Activated CD4-positive, alpha-beta T cell treated with anti-CD3 and anti-CD28 coated beads for 36 hours (primary cell): ENCODE results near the gene KBTBD12. TPM values are rescaled to one million over a fixed set of nuclear protein-coding genes. Genes with fewer than 3 reads are reported as not detected.

Experiments
- ATAC-seq: fragments of 200-7000 bp; cut with Tn5 transposase; one replicate; pipeline ENCODE4 v1.10.0; 2021; ENCODE audit warnings: mild to moderate bottlenecking, moderate library complexity
- CTCF ChIA-PET: fragments of 350-600 bp; sonication (Branson Sonifier 250); formaldehyde crosslinking; loops from one replicate; lab custom pipeline; 2021; ENCODE audit warnings: antibody characterized with exemption; lab: Charles Lee
- POLR2A ChIA-PET: fragments of 350-600 bp; sonication (Branson Sonifier 250); formaldehyde crosslinking; loops from one replicate; lab custom pipeline; 2021; ENCODE audit warnings: antibody characterized with exemption, inconsistent platforms; lab: Charles Lee
- DNase-seq: peaks from one replicate; pipeline ENCODE4 v3.0.0-alpha.2; 2020
- H3K27ac Mint-ChIP-seq: one replicate; pipeline ENCODE4 v1.8.0; 2021; ENCODE audit warnings: mixed read lengths
- H3K27me3 Mint-ChIP-seq: one replicate; pipeline ENCODE4 v1.8.0; 2021; ENCODE audit warnings: mixed read lengths
- H3K36me3 Mint-ChIP-seq: one replicate; pipeline ENCODE4 v1.8.0; 2021; ENCODE audit warnings: low read depth, mixed read lengths
- H3K4me1 Mint-ChIP-seq: one replicate; pipeline ENCODE4 v1.8.0; 2021; ENCODE audit warnings: mixed read lengths
- H3K4me3 Mint-ChIP-seq: one replicate; pipeline ENCODE4 v1.8.0; 2021; ENCODE audit warnings: mild to moderate bottlenecking, moderate library complexity, mixed read lengths
- H3K9me3 Mint-ChIP-seq: one replicate; pipeline ENCODE4 v1.8.0; 2021; ENCODE audit warnings: low read depth, mixed read lengths
- intact Hi-C, 2 experiments: fragments of 100-400 bp; cut with DNase I in 1 of 2; cut with micrococcal nuclease in 1 of 2; formaldehyde crosslinking; loops; one replicate each; pipeline versions ENCODE4 v1.14.2 to v1.15.1; 2022 to 2024; cut with DNase I, micrococcal nuclease
- total RNA-seq, 2 experiments: library from RNA; stranded (reverse); gene quantifications; one replicate each; pipeline ENCODE4 v1.2.3, GENCODE V29; 2021

KBTBD12 gene
- total RNA-seq, 2 experiments from 2014 or later = not detected

DNA sequence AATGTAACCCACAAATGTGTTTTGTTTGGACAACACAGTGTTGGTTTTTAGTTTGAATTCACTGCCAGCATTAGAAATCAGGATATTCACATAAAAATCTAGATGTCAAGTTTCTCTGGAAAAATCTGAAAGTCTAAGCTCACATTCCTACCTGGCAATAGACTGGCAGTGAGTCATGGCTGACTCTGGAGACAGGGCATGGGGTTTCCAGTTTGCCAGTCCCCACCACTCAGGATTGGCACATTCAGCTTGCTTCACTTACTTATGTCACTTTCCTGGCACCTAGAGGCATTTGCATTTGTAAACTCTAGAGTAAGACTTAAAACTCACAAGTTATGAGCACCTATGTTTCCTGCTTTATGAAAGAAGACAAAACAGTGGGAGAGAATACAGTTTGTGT lies 118.1 kb downstream of the KBTBD12 start:
- POLR2A ChIA-PET = no interaction called here
- no peak overlapping the region for H3K27ac Mint-ChIP-seq
- ATAC-seq (no peak), DNase-seq (no peak)
- H3K27me3 Mint-ChIP-seq = peaks cover 4% of the 10 kb centered on the region
- no peaks in the 10 kb centered on the region for H3K36me3 Mint-ChIP-seq
- CTCF ChIA-PET = interaction anchor here (0.6 to 1.0 kb wide), 3 partner anchors 8 to 171 kb away, joined by 3 read pairs; no protein-coding TSS in a partner anchor
- H3K4me3 Mint-ChIP-seq = no peak overlapping the region
- intact Hi-C loops = no loop called here
- no peaks in the 10 kb centered on the region for H3K9me3 Mint-ChIP-seq
- H3K4me1 Mint-ChIP-seq = no peaks in the 10 kb centered on the region

GRCh38 chr3:128036119-128036518 lies 121.1 kb downstream of the KBTBD12 start:
- H3K4me1 Mint-ChIP-seq = no peaks in the 10 kb centered on the region
- DNase-seq = no peak
- H3K36me3 Mint-ChIP-seq = no peaks in the 10 kb centered on the region
- intact Hi-C loops = no loop called here
- no peak overlapping the region for H3K27ac Mint-ChIP-seq
- no peaks in the 10 kb centered on the region for H3K9me3 Mint-ChIP-seq
- POLR2A ChIA-PET = no interaction called here
- no peak overlapping the region for H3K4me3 Mint-ChIP-seq
- no peak for ATAC-seq
- peaks cover 4% of the 10 kb centered on the region for H3K27me3 Mint-ChIP-seq
- CTCF ChIA-PET = interaction anchor here (0.6 kb wide), 1 partner anchor 61 kb away, joined by 4 read pairs; no protein-coding TSS in a partner anchor

Other genes with a start within 250 kb of the KBTBD12 start
- gene ABTB1, start 242.3 kb upstream of the KBTBD12 start, total RNA-seq = 1 to 10 TPM; 8.3 to 9.6 TPM
- gene MGLL, start 92.7 kb upstream of the KBTBD12 start, total RNA-seq = under 1 TPM; 0.49 to 0.50 TPM
- 100 to 1,000 TPM; 113 to 123 TPM for gene SEC61A1, start 137.2 kb downstream of the KBTBD12 start, total RNA-seq
- gene RUVBL1, start 208.6 kb downstream of the KBTBD12 start, total RNA-seq = 10 to 100 TPM; 97.0 to 99.9 TPM
- gene EEFSEC, start 238.2 kb downstream of the KBTBD12 start, total RNA-seq = 10 to 100 TPM; 19.6 to 20.7 TPM